Measurements from ENCODE around the gene ESR2. TPM values are rescaled to one million over a fixed set of nuclear protein-coding genes. Genes with fewer than 3 reads are reported as not detected.
A peak's percentile ranks its signal among the peaks of the same experiment; 100 is the strongest.

Gene ESR2
- total RNA-seq, 1 donor from 2014 or later, result 0.16 TPM

GRCh38 chr14:64329149-64329548, 35.0 kb upstream of the ESR2 start:
- Histone ChIP-seq H3K27me3 (ENCODE audit: insufficient read depth, low read length) (no peaks in the 10 kb centered on the region), H3K4me1 (ENCODE audit: insufficient read depth, low read length) (no peaks in the 10 kb centered on the region), H3K4me3 (ENCODE audit: insufficient read depth, low read depth, low read length) (no peak overlapping the region), H3K9me3 (ENCODE audit: insufficient read depth, low read depth, low read length) (no peaks in the 10 kb centered on the region), H3K79me2 (ENCODE audit: insufficient read depth, low read length) (no peaks in the 10 kb centered on the region), H3K27ac (ENCODE audit: low read depth, low read length) (no peak overlapping the region), H3K9ac (ENCODE audit: low read length) (no peak overlapping the region), H3K36me3 (ENCODE audit: insufficient read depth, low read length) (no peaks in the 10 kb centered on the region), H2AFZ (ENCODE audit: low read depth, low read length) (no peak overlapping the region), H4K20me1 (ENCODE audit: insufficient read depth, low read length) (no peaks in the 10 kb centered on the region), H3K4me2 (ENCODE audit: low read length) (no peak overlapping the region)
- Mint-ChIP-seq H3K4me3 (ENCODE audit: unreplicated experiment) (no peak overlapping the region), H3K27ac (ENCODE audit: unreplicated experiment) (no peak overlapping the region), H3K9me3 (ENCODE audit: unreplicated experiment) (no peaks in the 10 kb centered on the region), H3K4me1 (ENCODE audit: low read depth, unreplicated experiment) (peaks cover 6% of the 10 kb centered on the region), H3K36me3 (ENCODE audit: low read depth, unreplicated experiment) (no peaks in the 10 kb centered on the region), H3K27me3 (ENCODE audit: low read depth, unreplicated experiment) (no peaks in the 10 kb centered on the region)
- TF ChIP-seq CTCF (IDR thresholded peaks at IDR 0.05; ENCODE audit: insufficient read depth, low read depth, low read length) (no peak), EZH2 (IDR thresholded peaks at IDR 0.05; ENCODE audit: insufficient read depth, low read length) (no peak)
- DNase-seq (ENCODE audit: low read depth) (no peak), FAIRE-seq (no peak)

- no peak for DNase-seq (ENCODE audit: low read depth)
- no peaks in the 10 kb centered on the region for H4K20me1 ChIP-seq (ENCODE audit: insufficient read depth, low read length)
- no peak overlapping the region for H3K4me2 ChIP-seq (ENCODE audit: low read length)
- no peaks in the 10 kb centered on the region for H3K4me1 ChIP-seq (ENCODE audit: insufficient read depth, low read length)
- TF ChIP-seq EZH2 (IDR thresholded peaks at IDR 0.05; ENCODE audit: insufficient read depth, low read length) (no peak), CTCF (IDR thresholded peaks at IDR 0.05; ENCODE audit: insufficient read depth, low read depth, low read length) (no peak)
- H3K79me2 ChIP-seq (ENCODE audit: insufficient read depth, low read length), result no peaks in the 10 kb centered on the region
- Mint-ChIP-seq H3K27me3 (ENCODE audit: low read depth, unreplicated experiment) (no peaks in the 10 kb centered on the region), H3K4me1 (ENCODE audit: low read depth, unreplicated experiment) (peaks cover 6% of the 10 kb centered on the region), H3K36me3 (ENCODE audit: low read depth, unreplicated experiment) (no peaks in the 10 kb centered on the region), H3K9me3 (ENCODE audit: unreplicated experiment) (no peaks in the 10 kb centered on the region), H3K4me3 (ENCODE audit: unreplicated experiment) (no peak overlapping the region), H3K27ac (ENCODE audit: unreplicated experiment) (no peak overlapping the region)
- no peaks in the 10 kb centered on the region for H3K9me3 ChIP-seq (ENCODE audit: insufficient read depth, low read depth, low read length)
- H3K9ac ChIP-seq (ENCODE audit: low read length), result no peak overlapping the region
- no peaks in the 10 kb centered on the region for H3K27me3 ChIP-seq (ENCODE audit: insufficient read depth, low read length)
- H3K4me3 ChIP-seq (ENCODE audit: insufficient read depth, low read depth, low read length), result no peak overlapping the region
- no peaks in the 10 kb centered on the region for H3K36me3 ChIP-seq (ENCODE audit: insufficient read depth, low read length)
- no peak overlapping the region for H3K27ac ChIP-seq (ENCODE audit: low read depth, low read length)
- no peak overlapping the region for H2AFZ ChIP-seq (ENCODE audit: low read depth, low read length)
- no peak for FAIRE-seq
Observed at GRCh38 chr14:64326502-64326901, 32.3 kb upstream of the ESR2 start.

- Histone ChIP-seq H3K9me3 (ENCODE audit: insufficient read depth, low read depth, low read length) (no peaks in the 10 kb centered on the region), H3K4me3 (ENCODE audit: insufficient read depth, low read depth, low read length) (no peak overlapping the region), H3K4me1 (ENCODE audit: insufficient read depth, low read length) (no peaks in the 10 kb centered on the region), H3K79me2 (ENCODE audit: insufficient read depth, low read length) (no peaks in the 10 kb centered on the region), H3K4me2 (ENCODE audit: low read length) (no peak overlapping the region), H3K36me3 (ENCODE audit: insufficient read depth, low read length) (no peaks in the 10 kb centered on the region), H2AFZ (ENCODE audit: low read depth, low read length) (no peak overlapping the region), H3K27ac (ENCODE audit: low read depth, low read length) (no peak overlapping the region), H4K20me1 (ENCODE audit: insufficient read depth, low read length) (no peaks in the 10 kb centered on the region), H3K9ac (ENCODE audit: low read length) (no peak overlapping the region), H3K27me3 (ENCODE audit: insufficient read depth, low read length) (no peaks in the 10 kb centered on the region)
- Mint-ChIP-seq H3K36me3 (ENCODE audit: low read depth, unreplicated experiment) (no peaks in the 10 kb centered on the region), H3K27ac (ENCODE audit: unreplicated experiment) (peak overlapping the region; percentile 54), H3K4me3 (ENCODE audit: unreplicated experiment) (no peak overlapping the region), H3K27me3 (ENCODE audit: low read depth, unreplicated experiment) (no peaks in the 10 kb centered on the region), H3K9me3 (ENCODE audit: unreplicated experiment) (no peaks in the 10 kb centered on the region), H3K4me1 (ENCODE audit: low read depth, unreplicated experiment) (peaks cover 6% of the 10 kb centered on the region)
- no peak for FAIRE-seq
- DNase-seq (ENCODE audit: low read depth), result peak; percentile 85
- TF ChIP-seq EZH2 (IDR thresholded peaks at IDR 0.05; ENCODE audit: insufficient read depth, low read length) (no peak), CTCF (IDR thresholded peaks at IDR 0.05; ENCODE audit: insufficient read depth, low read depth, low read length) (no peak)
Observed at GRCh38 chr14:64324895-64325294, 30.7 kb upstream of the ESR2 start.

Data from astrocyte (in vitro differentiated cells and primary cell).